GM12878 (cell line): ENCODE measurements around the gene BNIP2. TPM values are rescaled to one million over a fixed set of nuclear protein-coding genes. Genes with fewer than 3 reads are reported as not detected.

Experiments
- BRCA1 ChIP-seq: IDR thresholded peaks from 2 replicates; pipeline ENCODE4 v1.6.1; 2011; ENCODE audit warnings: low read depth, low read length, improper control_type of control experiment
- CBX5 ChIP-seq: sonication (generic); IDR thresholded peaks from 2 replicates; pipeline ENCODE4 v1.6.1; 2016; ENCODE audit warnings: low read depth, moderate library complexity, mild to moderate bottlenecking, inconsistent platforms
- FOXM1 ChIP-seq: IDR thresholded peaks from 2 replicates; pipeline ENCODE4 v1.6.1; 2012; ENCODE audit warnings: low read depth, mild to moderate bottlenecking, inconsistent platforms, low read length, moderate library complexity
- MEF2B ChIP-seq: fragments of 450-650 bp; IDR thresholded peaks from 2 replicates; pipeline ENCODE4 v1.6.1; 2018; ENCODE audit warnings: mild to moderate bottlenecking, moderate library complexity; ENCODE audit not compliant: partially characterized antibody, poor library complexity, severe bottlenecking
- MTA3 ChIP-seq: IDR thresholded peaks from 2 replicates; pipeline ENCODE4 v1.6.1; 2012; ENCODE audit warnings: low read length, inconsistent platforms, borderline replicate concordance
- NFYB ChIP-seq: IDR thresholded peaks from 2 replicates; pipeline ENCODE4 v1.6.1; 2011; ENCODE audit warnings: low read depth, mild to moderate bottlenecking, low read length, improper control_type of control experiment, moderate library complexity; ENCODE audit not compliant: insufficient read depth
- NR2C1 ChIP-seq: fragments of 450-650 bp; IDR thresholded peaks from 2 replicates; pipeline ENCODE4 v1.6.1; 2017; ENCODE audit warnings: antibody characterized with exemption, mild to moderate bottlenecking, moderate library complexity
- NR2C2 ChIP-seq: IDR thresholded peaks from 2 replicates; pipeline ENCODE4 v1.6.1; 2011; ENCODE audit warnings: borderline replicate concordance, low read depth; ENCODE audit not compliant: control insufficient read depth, insufficient read length
- POLR2AphosphoS2 ChIP-seq: IDR thresholded peaks from 2 replicates; pipeline ENCODE4 v1.6.1; 2011; ENCODE audit warnings: low read depth, mild to moderate bottlenecking, low read length, improper control_type of control experiment, moderate library complexity
- PRDM15 ChIP-seq: fragments of 450-650 bp; formaldehyde crosslinking; IDR thresholded peaks from 2 replicates; pipeline ENCODE4 v1.4.0; 2020; ENCODE audit warnings: mild to moderate bottlenecking, moderate library complexity
- RAD21 ChIP-seq: IDR thresholded peaks from 2 replicates; pipeline ENCODE4 v1.6.1; 2011; ENCODE audit warnings: mild to moderate bottlenecking, low read depth, low read length, moderate library complexity; ENCODE audit not compliant: insufficient read depth
- SMARCA5 ChIP-seq: fragments of 450-650 bp; IDR thresholded peaks from 2 replicates; pipeline ENCODE4 v1.6.1; 2017; ENCODE audit warnings: mild to moderate bottlenecking
- TBL1XR1 ChIP-seq: IDR thresholded peaks from 2 replicates; pipeline ENCODE4 v1.6.1; 2012; ENCODE audit warnings: low read depth, low read length, improper control_type of control experiment
- ZBTB11 ChIP-seq: fragments of 450-650 bp; formaldehyde crosslinking; IDR thresholded peaks from 2 replicates; pipeline ENCODE4 v1.5.0; 2022; ENCODE audit warnings: mild to moderate bottlenecking, missing genetic modification characterization
- ZNF217 ChIP-seq: fragments of 450-650 bp; IDR thresholded peaks from 2 replicates; pipeline ENCODE4 v1.6.1; 2017; ENCODE audit warnings: antibody characterized with exemption, mild to moderate bottlenecking
- polyA plus RNA-seq, 11 experiments: library from polyadenylated mRNA; depleted of rRNA in 4 of 11; unstranded in 6 of 11; stranded (reverse) in 5 of 11; fragments of >200 nt; fragmentation: Nextera tagmentation in 4 of 11; fragmentation: Illumina TruSeq in 1 of 11; extraction: Ambion mirVana in 4 of 11; extraction: Trizol in 1 of 11; gene quantifications; 1 replicate in 1 of 11; 2 replicates in 10 of 11; pipeline versions ENCODE4 v1.2.1 to v1.2.3, GENCODE V29; 2011 to 2016; ENCODE audit warnings: inconsistent platforms in 2 of 11, missing spikeins in 2 of 11, low read depth in 1 of 11
- total RNA-seq, 4 experiments: library from RNA; depleted of rRNA in 3 of 4; stranded (reverse); fragments of >200 nt in 3 of 4; fragmentation: Illumina TruSeq in 1 of 4; extraction: Trizol in 1 of 4; gene quantifications; 2 replicates each; pipeline versions ENCODE4 v1.2.1 to v1.2.3, GENCODE V29; 2013 to 2021
- TF ChIP-seq, protein P1 (sequence below): fragments of 450-650 bp; IDR thresholded peaks from 2 replicates; pipeline ENCODE4 v1.6.1; 2017; ENCODE audit warnings: antibody characterized with exemption, mild to moderate bottlenecking, moderate library complexity
- TF ChIP-seq, protein P2 (sequence below): fragments of 450-650 bp; IDR thresholded peaks from 2 replicates; pipeline ENCODE4 v1.6.1; 2016; ENCODE audit warnings: mild to moderate bottlenecking
- TF ChIP-seq, protein P3 (sequence below): fragments of 450-650 bp; IDR thresholded peaks from 2 replicates; pipeline ENCODE4 v1.6.1; 2017; ENCODE audit warnings: borderline replicate concordance

The BNIP2 gene
- total and polyA plus RNA-seq, 10 of the 15 experiments (the other 5 are each of a cell fraction or from before 2014, with no cell fraction given): 29.9 to 122 (median 67.7) TPM

DNA sequence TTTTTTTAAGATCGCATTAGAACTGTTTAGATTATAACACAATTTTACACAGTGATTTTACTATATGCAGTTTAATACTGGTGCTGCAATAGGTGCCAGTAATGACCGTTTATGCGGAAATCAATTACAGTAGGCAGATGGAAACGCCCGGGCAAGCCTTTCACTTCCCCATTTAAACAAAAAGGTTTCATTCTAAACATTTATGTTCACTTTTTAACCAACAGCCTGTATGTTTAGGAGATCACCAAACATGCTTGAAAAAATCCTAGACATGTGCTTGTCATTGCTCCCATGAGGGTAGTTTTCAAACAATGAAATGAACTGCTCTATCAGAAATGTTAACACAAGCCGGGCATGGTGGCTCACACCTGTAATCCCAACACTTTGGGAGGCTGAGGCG lies 2.7 kb downstream of the BNIP2 start (continued):
- no peak for TF ChIP-seq TBL1XR1
- TF ChIP-seq, protein P1, sequence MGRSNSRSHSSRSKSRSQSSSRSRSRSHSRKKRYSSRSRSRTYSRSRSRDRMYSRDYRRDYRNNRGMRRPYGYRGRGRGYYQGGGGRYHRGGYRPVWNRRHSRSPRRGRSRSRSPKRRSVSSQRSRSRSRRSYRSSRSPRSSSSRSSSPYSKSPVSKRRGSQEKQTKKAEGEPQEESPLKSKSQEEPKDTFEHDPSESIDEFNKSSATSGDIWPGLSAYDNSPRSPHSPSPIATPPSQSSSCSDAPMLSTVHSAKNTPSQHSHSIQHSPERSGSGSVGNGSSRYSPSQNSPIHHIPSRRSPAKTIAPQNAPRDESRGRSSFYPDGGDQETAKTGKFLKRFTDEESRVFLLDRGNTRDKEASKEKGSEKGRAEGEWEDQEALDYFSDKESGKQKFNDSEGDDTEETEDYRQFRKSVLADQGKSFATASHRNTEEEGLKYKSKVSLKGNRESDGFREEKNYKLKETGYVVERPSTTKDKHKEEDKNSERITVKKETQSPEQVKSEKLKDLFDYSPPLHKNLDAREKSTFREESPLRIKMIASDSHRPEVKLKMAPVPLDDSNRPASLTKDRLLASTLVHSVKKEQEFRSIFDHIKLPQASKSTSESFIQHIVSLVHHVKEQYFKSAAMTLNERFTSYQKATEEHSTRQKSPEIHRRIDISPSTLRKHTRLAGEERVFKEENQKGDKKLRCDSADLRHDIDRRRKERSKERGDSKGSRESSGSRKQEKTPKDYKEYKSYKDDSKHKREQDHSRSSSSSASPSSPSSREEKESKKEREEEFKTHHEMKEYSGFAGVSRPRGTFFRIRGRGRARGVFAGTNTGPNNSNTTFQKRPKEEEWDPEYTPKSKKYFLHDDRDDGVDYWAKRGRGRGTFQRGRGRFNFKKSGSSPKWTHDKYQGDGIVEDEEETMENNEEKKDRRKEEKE: no peak
- TF ChIP-seq ZBTB11 (CRISPR knock-in tag): no peak
- peak; percentile 46 for TF ChIP-seq MEF2B
- TF ChIP-seq FOXM1: no peak
- TF ChIP-seq RAD21: no peak
- TF ChIP-seq, protein P2, sequence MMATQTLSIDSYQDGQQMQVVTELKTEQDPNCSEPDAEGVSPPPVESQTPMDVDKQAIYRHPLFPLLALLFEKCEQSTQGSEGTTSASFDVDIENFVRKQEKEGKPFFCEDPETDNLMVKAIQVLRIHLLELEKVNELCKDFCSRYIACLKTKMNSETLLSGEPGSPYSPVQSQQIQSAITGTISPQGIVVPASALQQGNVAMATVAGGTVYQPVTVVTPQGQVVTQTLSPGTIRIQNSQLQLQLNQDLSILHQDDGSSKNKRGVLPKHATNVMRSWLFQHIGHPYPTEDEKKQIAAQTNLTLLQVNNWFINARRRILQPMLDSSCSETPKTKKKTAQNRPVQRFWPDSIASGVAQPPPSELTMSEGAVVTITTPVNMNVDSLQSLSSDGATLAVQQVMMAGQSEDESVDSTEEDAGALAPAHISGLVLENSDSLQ: 0 out of 2 replicates have a peak, but pooled peaks have one; percentile 8
- no peak for TF ChIP-seq CBX5
- no peak for TF ChIP-seq NR2C2
- TF ChIP-seq NFYB: no peak
- TF ChIP-seq SMARCA5: no peak
- no peak for TF ChIP-seq PRDM15
- TF ChIP-seq POLR2AphosphoS2: no peak
- TF ChIP-seq ZNF217: peak; percentile 66; the same call in 1 of the 2 replicates
- TF ChIP-seq, protein P3, sequence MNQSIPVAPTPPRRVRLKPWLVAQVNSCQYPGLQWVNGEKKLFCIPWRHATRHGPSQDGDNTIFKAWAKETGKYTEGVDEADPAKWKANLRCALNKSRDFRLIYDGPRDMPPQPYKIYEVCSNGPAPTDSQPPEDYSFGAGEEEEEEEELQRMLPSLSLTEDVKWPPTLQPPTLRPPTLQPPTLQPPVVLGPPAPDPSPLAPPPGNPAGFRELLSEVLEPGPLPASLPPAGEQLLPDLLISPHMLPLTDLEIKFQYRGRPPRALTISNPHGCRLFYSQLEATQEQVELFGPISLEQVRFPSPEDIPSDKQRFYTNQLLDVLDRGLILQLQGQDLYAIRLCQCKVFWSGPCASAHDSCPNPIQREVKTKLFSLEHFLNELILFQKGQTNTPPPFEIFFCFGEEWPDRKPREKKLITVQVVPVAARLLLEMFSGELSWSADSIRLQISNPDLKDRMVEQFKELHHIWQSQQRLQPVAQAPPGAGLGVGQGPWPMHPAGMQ: no peak
- no peak for TF ChIP-seq BRCA1
- TF ChIP-seq NR2C1: no peak
- TF ChIP-seq MTA3: peak; percentile 41; the same call in 1 of the 2 replicates
